SK-N-SH treated with all-trans-retinoic acid at 6 μM for 48 hours (cell line): ENCODE measurements around the gene MEA1.

ENCODE experiments used
- ARNTL ChIP-seq: fragments of 450-650 bp; formaldehyde crosslinking; IDR thresholded peaks from 2 replicates; pipeline ENCODE4 v1.5.0; 2020; ENCODE audit warnings: low read depth, mild to moderate bottlenecking, moderate library complexity, borderline replicate concordance
- CREB5 ChIP-seq: fragments of 250-450 bp; sonication (Bioruptor Pico); IDR thresholded peaks from 2 replicates; pipeline ENCODE4 v1.5.1; 2020; ENCODE audit warnings: low read depth, mild to moderate bottlenecking, moderate library complexity
- ESRRG ChIP-seq: fragments of 250-450 bp; sonication (Bioruptor Pico); IDR thresholded peaks from 2 replicates; pipeline ENCODE4 v1.6.1; 2021; ENCODE audit warnings: mild to moderate bottlenecking
- ISL1 ChIP-seq: fragments of 250-450 bp; sonication (Bioruptor Pico); IDR thresholded peaks from 2 replicates; pipeline ENCODE4 v2.1.2; 2022; ENCODE audit warnings: mild to moderate bottlenecking, moderate library complexity
- PPARA ChIP-seq: fragments of 250-450 bp; sonication (Bioruptor Pico); IDR thresholded peaks from 2 replicates; pipeline ENCODE4 v1.5.0; 2020; ENCODE audit warnings: mild to moderate bottlenecking, borderline replicate concordance
- TOX ChIP-seq: fragments of 250-450 bp; sonication (Bioruptor Pico); IDR thresholded peaks from 2 replicates; pipeline ENCODE4 v1.8.0; 2021; ENCODE audit warnings: mild to moderate bottlenecking, moderate library complexity, borderline replicate concordance
- ZNF565 ChIP-seq: fragments of 450-650 bp; formaldehyde crosslinking; conservative IDR thresholded peaks from 2 replicates; pipeline ENCODE4 v1.5.0; 2020; ENCODE audit warnings: low read depth, mild to moderate bottlenecking, moderate library complexity
- ZNF70 ChIP-seq: fragments of 450-650 bp; formaldehyde crosslinking; IDR thresholded peaks from 2 replicates; pipeline ENCODE4 v1.5.0; 2020; ENCODE audit warnings: mild to moderate bottlenecking, moderate library complexity
- TF ChIP-seq, protein P1 (sequence below): fragments of 250-450 bp; sonication (Bioruptor Pico); IDR thresholded peaks from 2 replicates; pipeline ENCODE4 v1.8.0; 2020; ENCODE audit warnings: mild to moderate bottlenecking, moderate library complexity, borderline replicate concordance
- TF ChIP-seq, protein P2 (sequence below): fragments of 250-450 bp; sonication (Bioruptor Pico); IDR thresholded peaks from 2 replicates; pipeline ENCODE4 v1.5.0; 2020; ENCODE audit warnings: mild to moderate bottlenecking, moderate library complexity

DNA sequence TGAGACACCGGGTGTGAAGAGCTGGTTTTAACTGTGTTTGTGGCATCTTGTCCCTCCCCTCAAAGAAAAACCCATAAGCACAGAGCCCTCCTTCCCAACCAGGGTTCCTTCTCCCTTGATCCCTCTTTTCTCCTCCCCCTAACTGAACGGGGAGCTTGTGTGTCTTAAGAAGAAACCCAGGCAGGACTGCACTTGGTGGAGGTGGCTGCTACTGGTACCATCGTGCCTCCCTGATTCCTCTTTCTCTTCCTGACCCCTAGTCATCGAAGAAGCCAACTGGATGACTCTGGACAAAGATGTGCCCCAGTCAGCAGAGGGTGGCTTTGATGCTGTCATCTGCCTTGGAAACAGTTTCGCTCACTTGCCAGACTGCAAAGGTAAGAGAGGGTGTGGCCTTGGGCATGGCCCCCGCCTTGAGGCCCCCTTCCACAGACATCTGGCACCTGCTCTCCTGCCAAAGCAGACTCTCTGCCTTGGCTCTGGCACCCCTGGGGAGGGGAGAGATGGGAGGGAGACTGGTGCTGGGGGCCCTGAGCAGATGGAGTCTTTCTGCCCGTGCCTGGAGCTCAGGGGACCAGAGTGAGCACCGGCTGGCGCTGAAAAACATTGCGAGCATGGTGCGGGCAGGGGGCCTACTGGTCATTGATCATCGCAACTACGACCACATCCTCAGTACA is 51.1 kb downstream of the MEA1 start:
- no peak for TF ChIP-seq ZNF565 (CRISPR knock-in tag)
- TF ChIP-seq, protein P1, sequence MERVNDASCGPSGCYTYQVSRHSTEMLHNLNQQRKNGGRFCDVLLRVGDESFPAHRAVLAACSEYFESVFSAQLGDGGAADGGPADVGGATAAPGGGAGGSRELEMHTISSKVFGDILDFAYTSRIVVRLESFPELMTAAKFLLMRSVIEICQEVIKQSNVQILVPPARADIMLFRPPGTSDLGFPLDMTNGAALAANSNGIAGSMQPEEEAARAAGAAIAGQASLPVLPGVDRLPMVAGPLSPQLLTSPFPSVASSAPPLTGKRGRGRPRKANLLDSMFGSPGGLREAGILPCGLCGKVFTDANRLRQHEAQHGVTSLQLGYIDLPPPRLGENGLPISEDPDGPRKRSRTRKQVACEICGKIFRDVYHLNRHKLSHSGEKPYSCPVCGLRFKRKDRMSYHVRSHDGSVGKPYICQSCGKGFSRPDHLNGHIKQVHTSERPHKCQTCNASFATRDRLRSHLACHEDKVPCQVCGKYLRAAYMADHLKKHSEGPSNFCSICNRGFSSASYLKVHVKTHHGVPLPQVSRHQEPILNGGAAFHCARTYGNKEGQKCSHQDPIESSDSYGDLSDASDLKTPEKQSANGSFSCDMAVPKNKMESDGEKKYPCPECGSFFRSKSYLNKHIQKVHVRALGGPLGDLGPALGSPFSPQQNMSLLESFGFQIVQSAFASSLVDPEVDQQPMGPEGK (CRISPR knock-in tag): no peak
- no peak for TF ChIP-seq ARNTL (CRISPR knock-in tag)
- no peak for TF ChIP-seq ESRRG (CRISPR knock-in tag)
- no peak for TF ChIP-seq ISL1 (CRISPR knock-in tag)
- TF ChIP-seq CREB5 (CRISPR knock-in tag): no peak
- no peak for TF ChIP-seq ZNF70 (CRISPR knock-in tag)
- TF ChIP-seq TOX (CRISPR knock-in tag): no peak
- TF ChIP-seq PPARA (CRISPR knock-in tag): no peak
- TF ChIP-seq, protein P2, sequence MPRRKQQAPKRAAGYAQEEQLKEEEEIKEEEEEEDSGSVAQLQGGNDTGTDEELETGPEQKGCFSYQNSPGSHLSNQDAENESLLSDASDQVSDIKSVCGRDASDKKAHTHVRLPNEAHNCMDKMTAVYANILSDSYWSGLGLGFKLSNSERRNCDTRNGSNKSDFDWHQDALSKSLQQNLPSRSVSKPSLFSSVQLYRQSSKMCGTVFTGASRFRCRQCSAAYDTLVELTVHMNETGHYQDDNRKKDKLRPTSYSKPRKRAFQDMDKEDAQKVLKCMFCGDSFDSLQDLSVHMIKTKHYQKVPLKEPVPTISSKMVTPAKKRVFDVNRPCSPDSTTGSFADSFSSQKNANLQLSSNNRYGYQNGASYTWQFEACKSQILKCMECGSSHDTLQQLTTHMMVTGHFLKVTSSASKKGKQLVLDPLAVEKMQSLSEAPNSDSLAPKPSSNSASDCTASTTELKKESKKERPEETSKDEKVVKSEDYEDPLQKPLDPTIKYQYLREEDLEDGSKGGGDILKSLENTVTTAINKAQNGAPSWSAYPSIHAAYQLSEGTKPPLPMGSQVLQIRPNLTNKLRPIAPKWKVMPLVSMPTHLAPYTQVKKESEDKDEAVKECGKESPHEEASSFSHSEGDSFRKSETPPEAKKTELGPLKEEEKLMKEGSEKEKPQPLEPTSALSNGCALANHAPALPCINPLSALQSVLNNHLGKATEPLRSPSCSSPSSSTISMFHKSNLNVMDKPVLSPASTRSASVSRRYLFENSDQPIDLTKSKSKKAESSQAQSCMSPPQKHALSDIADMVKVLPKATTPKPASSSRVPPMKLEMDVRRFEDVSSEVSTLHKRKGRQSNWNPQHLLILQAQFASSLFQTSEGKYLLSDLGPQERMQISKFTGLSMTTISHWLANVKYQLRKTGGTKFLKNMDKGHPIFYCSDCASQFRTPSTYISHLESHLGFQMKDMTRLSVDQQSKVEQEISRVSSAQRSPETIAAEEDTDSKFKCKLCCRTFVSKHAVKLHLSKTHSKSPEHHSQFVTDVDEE: no peak
